GM19395 (cell line): ENCODE results near the gene PFKFB2.

Experiments used
- ATAC-seq: cut with Tn5 transposase; IDR thresholded peaks from one replicate; pipeline ENCODE4 v1.9.1; 2021; ENCODE audit warnings: mild to moderate bottlenecking, moderate library complexity; ENCODE audit not compliant: unreplicated experiment

The PFKFB2 gene

DNA sequence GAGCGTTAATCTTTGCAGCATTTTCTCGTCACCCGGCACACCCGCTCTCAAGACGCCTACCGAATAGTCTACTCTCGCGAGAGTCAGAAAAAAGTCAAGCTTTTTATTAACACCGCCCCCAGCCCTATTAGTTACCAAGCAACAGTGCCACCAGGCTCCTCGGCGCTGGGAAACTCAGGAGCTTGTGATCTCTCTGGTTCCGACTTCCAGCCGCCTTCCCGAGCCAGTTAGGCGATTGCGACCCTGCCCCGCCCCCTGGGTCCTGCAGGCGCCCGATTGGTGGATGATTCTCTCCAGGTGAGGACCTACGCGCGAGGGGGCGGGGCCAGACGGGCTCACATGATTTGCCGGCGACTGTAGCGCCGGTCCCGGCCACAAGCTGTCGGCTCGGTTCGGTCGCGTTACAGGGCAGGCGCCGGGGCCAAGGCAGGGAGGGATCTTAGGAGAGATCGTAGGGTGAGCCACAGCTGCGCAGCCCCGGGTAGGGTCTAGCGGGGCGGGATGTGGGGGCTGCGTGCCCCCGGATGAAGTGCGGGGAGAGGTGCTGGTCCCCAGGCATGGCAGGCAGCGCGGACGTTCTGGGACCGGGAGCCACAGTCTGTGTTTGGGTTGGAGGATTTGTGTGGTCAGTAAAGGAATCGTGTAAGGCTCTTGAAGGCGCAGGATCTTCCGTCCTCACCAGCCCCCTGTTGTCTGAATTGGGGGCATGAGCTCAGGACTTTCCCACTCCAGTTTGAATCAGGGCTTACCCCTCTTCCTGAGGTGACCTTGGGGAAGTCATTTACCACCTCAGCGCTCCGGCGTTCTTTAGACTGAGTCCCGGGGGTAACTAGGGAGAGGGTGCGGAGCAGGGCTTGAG lies at the start of gene PFKFB2:
Gene PFKFB2, plus strand, starts transcription at position 365 of the 859 bp plus-strand sequence. CDS start 1,443 bp downstream, outside the sequence.
- peak; percentile 83 for ATAC-seq

- ATAC-seq, result no peak
Measured at GRCh38 chr1:207004931-207005830, 47.9 kb upstream of the PFKFB2 start.

DNA sequence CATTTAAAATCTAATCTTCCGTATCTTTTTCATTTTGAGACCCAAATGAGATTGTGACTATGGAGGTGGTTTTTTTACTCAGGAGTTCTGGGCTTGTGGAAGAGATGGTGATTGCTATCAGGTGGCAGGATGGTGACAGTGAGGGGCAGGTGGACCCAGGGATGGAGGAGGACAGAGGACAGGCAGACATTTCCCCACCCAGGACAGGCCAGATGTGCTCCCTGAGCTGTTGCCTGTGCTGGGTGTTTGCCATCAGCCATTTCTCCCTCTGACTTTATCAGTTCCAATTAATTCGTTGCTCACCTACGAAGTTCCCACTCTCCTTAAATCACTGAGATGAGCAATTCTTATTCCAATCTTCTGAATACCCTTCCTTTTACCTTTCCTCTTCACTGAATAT lies 47.0 kb upstream of the PFKFB2 start:
- ATAC-seq, result no peak

DNA sequence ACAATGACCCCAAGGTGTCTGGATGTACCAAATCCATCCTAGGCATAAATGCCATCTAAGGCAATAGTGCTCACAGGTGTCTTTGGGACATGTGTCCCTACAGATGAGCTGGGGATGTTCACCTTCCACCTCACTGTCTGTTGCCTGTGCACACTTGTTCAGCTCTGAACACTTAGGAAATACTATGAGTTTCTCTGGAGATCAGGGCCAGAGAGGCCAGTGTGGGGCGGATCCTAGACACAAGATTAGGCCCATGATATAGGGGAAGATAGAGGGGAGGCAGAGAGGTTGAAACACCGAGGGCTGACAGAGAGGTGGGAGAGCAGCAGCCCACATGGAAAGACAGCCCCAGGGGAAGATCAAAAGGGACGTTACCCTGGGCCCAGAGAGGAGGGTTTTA lies 46.2 kb upstream of the PFKFB2 start:
- no peak for ATAC-seq

- ATAC-seq, result no peak
Measured at GRCh38 chr1:207007352-207008033, 45.6 kb upstream of the PFKFB2 start.

DNA sequence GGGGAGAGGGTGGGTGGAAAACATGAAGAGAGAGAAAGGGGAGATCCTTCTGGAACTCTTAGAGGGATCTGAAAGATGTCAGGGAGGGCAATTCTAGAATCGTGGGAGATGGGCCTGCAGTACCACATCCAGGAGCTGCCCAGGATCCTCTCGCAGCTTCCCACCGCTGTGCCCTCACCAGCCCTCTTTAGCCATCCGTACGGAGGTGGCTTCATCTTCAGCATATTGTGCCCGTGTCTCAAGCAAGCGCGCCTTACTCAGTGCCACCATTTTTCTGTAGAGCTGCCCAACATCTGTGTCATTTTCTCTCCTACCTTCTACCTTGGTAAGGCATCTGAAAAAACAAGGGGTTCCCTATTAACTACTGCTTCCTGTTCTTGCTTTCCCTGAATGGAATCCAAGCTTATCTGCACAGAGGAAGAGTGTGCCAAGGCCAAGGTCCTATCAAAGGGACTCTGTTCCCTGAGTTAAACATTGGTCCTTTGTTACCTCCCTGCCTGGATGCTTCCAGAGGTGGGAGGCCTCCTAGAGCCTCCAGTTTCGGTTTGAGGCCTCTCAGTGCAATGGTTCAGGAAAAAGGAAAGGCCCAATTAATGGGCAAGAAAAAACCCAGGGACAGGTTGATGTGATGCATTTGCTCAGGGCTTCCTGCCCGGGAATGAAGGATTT lies 43.8 kb upstream of the PFKFB2 start:
- no peak for ATAC-seq

DNA sequence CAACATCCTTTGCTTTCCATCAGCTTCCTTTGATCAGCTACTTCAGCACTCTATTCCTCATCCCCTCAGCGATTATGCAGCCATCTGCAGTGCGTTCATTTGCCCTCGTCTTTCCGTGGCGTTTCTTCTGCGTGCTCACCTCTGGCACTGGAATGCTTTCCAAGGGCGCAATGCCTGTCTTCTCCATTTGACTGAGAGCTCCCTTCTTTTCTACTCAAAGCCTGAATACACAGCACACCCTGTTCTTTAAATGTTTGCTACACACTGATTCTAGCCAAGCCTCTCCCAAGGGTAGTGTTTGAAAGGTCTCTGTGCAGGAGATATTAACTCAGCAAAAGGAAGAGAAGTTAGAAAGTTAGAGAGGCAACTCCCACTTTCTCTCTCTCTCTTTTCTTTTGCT lies 43.1 kb upstream of the PFKFB2 start:
- ATAC-seq, result no peak

DNA sequence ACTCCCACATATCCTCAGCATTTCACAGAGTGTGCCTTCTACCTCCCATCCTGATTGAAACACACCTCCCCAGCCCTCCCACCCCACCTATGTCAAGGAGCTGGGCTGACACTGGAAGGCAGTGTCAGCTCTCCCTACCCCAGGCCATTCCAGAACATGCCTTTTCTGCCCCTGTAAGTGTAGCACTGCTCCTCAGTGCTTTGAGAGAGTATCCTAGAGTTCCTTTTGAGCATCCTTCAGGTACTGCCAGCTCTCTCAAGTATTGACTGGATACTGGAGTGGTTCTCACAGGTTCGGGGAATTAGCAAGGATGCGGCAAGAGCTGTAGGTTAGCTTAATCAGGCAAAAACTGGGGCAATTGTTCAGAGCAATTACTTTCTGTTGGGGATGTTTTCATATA lies 42.3 kb upstream of the PFKFB2 start:
- no peak for ATAC-seq

DNA sequence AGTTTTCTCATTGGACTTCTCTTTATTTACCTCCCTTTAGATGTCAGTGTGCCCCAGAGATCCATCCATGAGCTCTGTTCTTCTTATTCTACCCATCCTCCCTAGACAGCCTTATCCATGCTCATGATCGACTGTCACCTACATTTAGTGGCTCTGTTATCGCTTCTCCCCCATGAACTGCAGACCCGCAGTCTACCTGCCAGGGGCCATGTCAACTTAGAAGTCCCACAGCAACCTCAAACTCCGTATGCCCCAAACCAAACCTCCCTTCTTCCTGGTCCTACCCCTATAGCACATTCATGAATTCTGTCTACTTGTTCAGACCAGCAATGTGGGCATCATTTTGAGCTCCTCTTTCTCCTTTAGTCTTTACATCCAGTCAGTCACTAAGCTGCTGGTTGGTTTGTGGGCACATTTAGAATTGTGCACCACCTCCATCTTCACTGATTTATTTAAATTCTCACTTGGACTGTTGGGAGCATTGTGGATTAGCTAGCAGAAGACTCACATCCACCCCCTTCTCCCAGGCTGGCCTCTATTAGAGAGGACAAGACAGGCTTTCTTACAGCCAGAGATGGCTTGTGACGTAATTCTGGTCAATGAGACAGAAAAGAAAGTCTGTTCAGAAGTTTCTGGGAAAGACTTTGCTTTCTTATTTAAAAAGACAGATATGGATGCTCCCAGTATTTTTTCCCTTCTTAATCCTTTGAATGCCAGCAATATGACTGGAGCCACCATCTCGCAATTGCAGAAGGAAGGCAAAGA lies 39.6 kb upstream of the PFKFB2 start:
- no peak for ATAC-seq

DNA sequence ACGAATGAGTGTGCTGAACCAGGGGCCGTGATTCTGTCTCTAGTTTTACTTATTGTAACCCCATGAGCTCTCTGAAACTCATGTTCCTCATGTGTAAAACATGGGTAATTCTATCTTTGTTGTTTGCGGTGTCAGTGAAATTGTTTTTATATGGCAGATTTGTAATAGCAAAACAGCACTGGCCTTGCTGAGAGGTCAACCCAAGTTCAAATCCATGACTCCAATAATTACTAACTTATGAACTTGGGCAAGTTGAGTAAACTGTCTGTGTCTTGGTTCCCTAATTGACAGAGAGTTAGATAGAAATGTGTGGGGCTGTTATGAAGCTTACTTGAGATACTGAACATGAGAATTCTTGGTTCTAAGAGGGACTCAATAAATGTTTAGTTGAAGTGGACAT lies 38.3 kb upstream of the PFKFB2 start:
- ATAC-seq, result no peak

DNA sequence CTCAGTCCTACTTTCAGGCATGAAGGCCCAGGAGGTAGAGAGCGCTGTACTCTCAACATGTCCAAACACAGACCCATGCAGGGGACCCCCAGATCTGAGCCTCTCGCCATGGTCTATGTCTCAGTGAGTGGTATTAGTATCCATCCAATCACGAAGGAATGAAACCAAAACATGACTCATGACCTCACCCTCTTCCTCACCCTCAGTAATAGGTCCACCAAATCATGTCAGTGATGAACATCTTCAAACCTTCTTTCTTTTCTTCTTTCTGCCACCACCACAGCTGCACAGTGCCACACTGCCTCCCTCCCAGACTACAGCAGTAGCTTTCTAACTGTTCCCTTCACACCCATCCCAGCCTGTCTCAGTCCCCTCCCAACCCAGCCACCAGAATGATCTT lies 37.3 kb upstream of the PFKFB2 start:
- ATAC-seq, result no peak

DNA sequence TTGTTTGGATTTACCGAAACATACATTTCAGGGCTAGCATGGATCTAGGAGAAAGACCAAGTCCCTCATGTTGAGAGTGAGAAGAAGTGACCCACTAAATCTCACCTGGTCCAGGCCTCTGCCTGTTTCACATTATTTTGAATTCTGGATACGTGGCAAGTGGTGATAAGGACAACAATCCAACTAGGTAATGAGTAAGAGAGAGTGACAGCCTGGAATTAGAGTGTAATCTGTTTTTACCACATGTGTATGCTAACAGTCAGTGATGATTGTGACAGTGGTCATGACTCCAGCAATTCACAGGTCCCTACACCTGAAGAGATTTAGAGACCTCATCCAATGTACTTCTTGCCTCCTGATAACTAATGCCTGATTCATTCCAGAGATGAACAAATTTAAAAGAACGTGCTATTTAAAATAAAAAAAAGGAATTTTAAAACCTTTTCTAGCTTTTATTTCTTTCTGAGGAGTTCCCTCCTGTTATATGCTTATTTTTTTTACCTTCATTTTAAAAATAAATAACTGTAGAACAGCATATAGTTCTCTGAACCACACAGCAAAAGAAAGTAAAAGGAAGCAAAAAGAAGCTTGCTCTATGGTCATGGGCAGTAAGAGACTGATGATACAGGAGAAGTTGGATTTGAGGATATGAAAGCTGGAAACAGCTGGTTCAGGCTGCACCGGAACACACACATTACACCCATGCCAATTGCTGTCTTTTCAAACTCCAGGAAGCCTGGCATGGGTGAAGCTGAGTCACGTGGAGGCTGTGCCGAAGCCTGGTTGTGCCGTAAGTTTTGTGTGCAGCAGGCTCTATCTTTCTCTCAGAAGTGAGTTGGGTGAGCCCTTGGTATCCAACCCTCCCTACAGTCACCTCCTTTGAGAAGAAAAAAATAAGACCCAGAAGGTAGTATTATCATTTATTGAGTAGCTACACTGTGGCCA lies 35.2 kb upstream of the PFKFB2 start:
- ATAC-seq, result no peak

GRCh38 chr1:207018707-207019106 lies 34.4 kb upstream of the PFKFB2 start:
- no peak for ATAC-seq

DNA sequence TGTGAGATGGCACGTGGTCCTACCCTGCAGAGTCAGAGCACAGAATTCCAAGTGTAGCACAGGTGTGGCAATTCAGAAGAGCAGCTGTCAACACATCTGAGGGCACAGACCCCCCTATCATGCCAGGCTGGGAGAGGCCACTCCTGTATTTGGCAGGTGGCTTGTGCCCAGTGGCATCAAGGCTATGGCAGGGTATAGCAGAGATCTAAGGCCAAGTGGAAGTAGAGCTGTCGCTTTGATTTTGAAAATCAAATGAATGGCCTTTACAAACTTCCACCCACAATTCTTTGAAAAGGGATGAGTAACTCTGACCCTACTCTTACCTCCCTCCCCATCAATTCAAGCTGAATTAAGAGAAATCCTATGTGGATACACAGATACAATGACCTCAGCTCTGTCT lies 33.9 kb upstream of the PFKFB2 start:
- no peak for ATAC-seq

- no peak for ATAC-seq
Measured at GRCh38 chr1:207019661-207020060, 33.4 kb upstream of the PFKFB2 start.

DNA sequence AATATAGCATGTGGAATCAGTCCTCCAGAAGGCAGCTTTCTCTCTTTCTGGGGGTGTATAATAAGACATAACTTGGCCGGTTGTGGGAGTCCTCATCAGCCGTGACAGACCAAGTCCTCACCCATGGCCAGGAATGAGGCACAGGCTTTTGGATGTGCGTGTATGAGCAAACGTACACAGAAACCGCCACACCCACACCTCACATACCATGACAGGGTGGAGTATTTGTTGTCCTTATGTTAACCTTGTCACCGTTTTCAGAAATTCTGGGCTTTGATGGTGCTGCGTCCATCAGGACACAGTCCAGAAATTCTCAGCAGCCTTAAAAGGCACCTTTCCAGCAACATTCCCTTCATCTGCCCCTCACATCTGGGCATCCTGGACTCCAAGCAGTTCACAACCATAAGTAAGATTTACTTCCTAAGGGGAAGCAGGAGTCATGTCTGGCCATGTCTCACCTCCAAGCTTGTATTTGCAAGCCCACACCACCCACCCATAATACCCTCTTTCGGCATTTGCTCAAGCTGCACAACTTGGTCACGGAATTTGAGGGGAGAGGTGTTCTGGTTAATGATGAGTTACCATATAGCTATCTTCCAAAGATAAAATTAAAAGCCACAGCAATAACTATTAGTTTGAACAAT lies 32.9 kb upstream of the PFKFB2 start:
- ATAC-seq, result no peak

DNA sequence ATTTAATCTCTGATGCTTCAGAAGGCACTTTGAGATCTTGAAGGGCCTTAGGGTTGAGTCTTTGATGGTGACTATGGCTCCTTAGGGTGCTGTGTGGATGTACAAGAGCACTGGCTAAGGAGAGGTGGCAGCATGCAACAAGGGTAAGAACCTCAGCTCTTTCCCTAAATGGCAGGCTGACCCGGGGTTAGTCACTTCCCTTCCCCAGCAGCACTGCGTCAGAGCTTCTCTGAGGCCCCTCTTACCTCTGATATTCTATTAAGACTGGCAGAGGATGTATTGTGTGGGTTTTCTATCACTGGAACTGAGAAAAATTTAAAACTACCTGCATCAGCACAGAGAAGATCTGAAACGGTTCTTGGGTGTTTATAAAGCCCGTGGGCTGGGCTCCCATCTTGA lies 32.4 kb upstream of the PFKFB2 start:
- no peak for ATAC-seq

GRCh38 chr1:207021139-207021861 lies 31.8 kb upstream of the PFKFB2 start:
- no peak for ATAC-seq
